ENCODE data around the gene CIP2A.

The CIP2A gene

GRCh38 chr3:108513961-108514360, 75.3 kb downstream of the CIP2A start:
- H3K4me1 ChIP-seq: no peaks in the 10 kb centered on the region
- no peaks in the 10 kb centered on the region for H3K9me3 ChIP-seq
- no peak overlapping the region for H3K9ac ChIP-seq
- no peaks in the 10 kb centered on the region for H3K36me3 ChIP-seq
- H3K27me3 ChIP-seq: no peaks in the 10 kb centered on the region
- no peak for TF ChIP-seq Cebpa-rat (IDR thresholded peaks at IDR 0.05)
- no peak overlapping the region for H3K4me2 ChIP-seq
- H4K20me1 ChIP-seq: no peaks in the 10 kb centered on the region
- H3K27ac ChIP-seq: no peak overlapping the region
- H3K4me3 ChIP-seq: no peak overlapping the region

- H3K27me3 ChIP-seq: no peaks in the 10 kb centered on the region
- no peak overlapping the region for H3K4me3 ChIP-seq
- TF ChIP-seq Cebpa-rat (IDR thresholded peaks at IDR 0.05): no peak
- H3K4me2 ChIP-seq: no peak overlapping the region
- no peak overlapping the region for H3K9ac ChIP-seq
- H3K4me1 ChIP-seq: no peaks in the 10 kb centered on the region
- no peaks in the 10 kb centered on the region for H3K9me3 ChIP-seq
- H3K36me3 ChIP-seq: no peaks in the 10 kb centered on the region
- no peaks in the 10 kb centered on the region for H4K20me1 ChIP-seq
- no peak overlapping the region for H3K27ac ChIP-seq
Observed at GRCh38 chr3:108512671-108513070, 76.6 kb downstream of the CIP2A start.

DNA sequence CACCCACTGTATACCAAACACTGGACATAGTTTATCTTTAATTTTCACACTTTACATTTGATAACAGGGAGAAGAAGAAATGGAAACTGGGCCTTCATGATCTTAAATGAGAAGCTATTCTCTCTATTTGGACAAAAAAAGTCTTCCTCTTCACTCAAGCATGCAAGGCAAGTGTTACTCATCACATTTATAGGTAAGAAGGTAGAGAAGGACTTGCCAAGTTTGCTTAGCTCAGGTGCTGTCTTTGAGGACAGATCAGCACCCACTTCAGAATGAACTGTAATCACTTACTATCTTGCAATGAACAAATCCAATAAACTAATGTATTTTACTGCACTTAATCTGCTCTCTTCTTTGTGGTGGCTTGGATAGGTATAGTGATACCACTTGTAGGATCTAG, 77.7 kb downstream of the CIP2A start:
- no peak overlapping the region for H3K9ac ChIP-seq
- H3K27ac ChIP-seq: no peak overlapping the region
- no peak overlapping the region for H3K4me3 ChIP-seq
- no peaks in the 10 kb centered on the region for H4K20me1 ChIP-seq
- H3K4me1 ChIP-seq: no peaks in the 10 kb centered on the region
- H3K4me2 ChIP-seq: no peak overlapping the region
- TF ChIP-seq Cebpa-rat (IDR thresholded peaks at IDR 0.05): no peak
- H3K9me3 ChIP-seq: no peaks in the 10 kb centered on the region
- H3K36me3 ChIP-seq: no peaks in the 10 kb centered on the region
- no peaks in the 10 kb centered on the region for H3K27me3 ChIP-seq

- no peak overlapping the region for H3K4me2 ChIP-seq
- no peak overlapping the region for H3K4me3 ChIP-seq
- H3K4me1 ChIP-seq: no peaks in the 10 kb centered on the region
- no peaks in the 10 kb centered on the region for H3K9me3 ChIP-seq
- no peaks in the 10 kb centered on the region for H3K36me3 ChIP-seq
- TF ChIP-seq Cebpa-rat (IDR thresholded peaks at IDR 0.05): no peak
- H3K9ac ChIP-seq: no peak overlapping the region
- no peaks in the 10 kb centered on the region for H4K20me1 ChIP-seq
- H3K27ac ChIP-seq: no peak overlapping the region
- no peaks in the 10 kb centered on the region for H3K27me3 ChIP-seq
Observed at GRCh38 chr3:108511055-108511454, 78.2 kb downstream of the CIP2A start.

GRCh38 chr3:108510496-108510895, 78.7 kb downstream of the CIP2A start, which contains the start of gene MYH15:
Gene MYH15 (minus strand): TSS chr3:108510596. CDS start chr3:108510530, 66 bp downstream.
- H3K9me3 ChIP-seq: no peaks in the 10 kb centered on the region
- no peak within 1 kb of the TSS for H3K4me3 ChIP-seq
- no peak within 1 kb of the TSS for H3K9ac ChIP-seq
- no peak within 1 kb of the TSS for H3K4me2 ChIP-seq
- no peaks in the 10 kb centered on the region for H3K4me1 ChIP-seq
- H3K27me3 ChIP-seq: no peaks in the 10 kb centered on the region
- no peak within 1 kb of the TSS for H3K27ac ChIP-seq
- TF ChIP-seq Cebpa-rat (IDR thresholded peaks at IDR 0.05): no peak
- no peaks in the 10 kb centered on the region for H4K20me1 ChIP-seq
- H3K36me3 ChIP-seq: no peaks in the 10 kb centered on the region

GRCh38 chr3:108509871-108510270, 79.4 kb downstream of the CIP2A start:
- Histone ChIP-seq H3K9me3 (no peaks in the 10 kb centered on the region), H4K20me1 (no peaks in the 10 kb centered on the region), H3K27ac (no peak overlapping the region), H3K36me3 (no peaks in the 10 kb centered on the region), H3K9ac (no peak overlapping the region), H3K4me3 (no peak overlapping the region), H3K27me3 (no peaks in the 10 kb centered on the region), H3K4me2 (no peak overlapping the region), H3K4me1 (no peaks in the 10 kb centered on the region)
- TF ChIP-seq Cebpa-rat (IDR thresholded peaks at IDR 0.05): no peak

- H3K4me2 ChIP-seq: no peak overlapping the region
- no peaks in the 10 kb centered on the region for H3K36me3 ChIP-seq
- no peaks in the 10 kb centered on the region for H3K27me3 ChIP-seq
- no peak overlapping the region for H3K27ac ChIP-seq
- H3K4me1 ChIP-seq: no peaks in the 10 kb centered on the region
- H3K9ac ChIP-seq: no peak overlapping the region
- no peaks in the 10 kb centered on the region for H4K20me1 ChIP-seq
- H3K4me3 ChIP-seq: no peak overlapping the region
- TF ChIP-seq Cebpa-rat (IDR thresholded peaks at IDR 0.05): no peak
- no peaks in the 10 kb centered on the region for H3K9me3 ChIP-seq
Observed at GRCh38 chr3:108509263-108509662, 80.0 kb downstream of the CIP2A start.

GRCh38 chr3:108507902-108508301, 81.3 kb downstream of the CIP2A start:
- Histone ChIP-seq H4K20me1 (no peaks in the 10 kb centered on the region), H3K27ac (no peak overlapping the region), H3K9ac (no peak overlapping the region), H3K36me3 (no peaks in the 10 kb centered on the region), H3K4me3 (no peak overlapping the region), H3K27me3 (no peaks in the 10 kb centered on the region), H3K4me1 (no peaks in the 10 kb centered on the region), H3K4me2 (no peak overlapping the region), H3K9me3 (no peaks in the 10 kb centered on the region)
- no peak for TF ChIP-seq Cebpa-rat (IDR thresholded peaks at IDR 0.05)

- H3K36me3 ChIP-seq: no peaks in the 10 kb centered on the region
- H3K4me3 ChIP-seq: no peak overlapping the region
- no peaks in the 10 kb centered on the region for H4K20me1 ChIP-seq
- H3K9me3 ChIP-seq: no peaks in the 10 kb centered on the region
- no peaks in the 10 kb centered on the region for H3K27me3 ChIP-seq
- H3K4me2 ChIP-seq: no peak overlapping the region
- no peak overlapping the region for H3K9ac ChIP-seq
- no peak for TF ChIP-seq Cebpa-rat (IDR thresholded peaks at IDR 0.05)
- H3K27ac ChIP-seq: no peak overlapping the region
- H3K4me1 ChIP-seq: no peaks in the 10 kb centered on the region
Observed at GRCh38 chr3:108505811-108506210, 83.4 kb downstream of the CIP2A start.

- H3K27ac ChIP-seq: no peak overlapping the region
- no peaks in the 10 kb centered on the region for H4K20me1 ChIP-seq
- no peak overlapping the region for H3K9ac ChIP-seq
- TF ChIP-seq Cebpa-rat (IDR thresholded peaks at IDR 0.05): no peak
- H3K4me2 ChIP-seq: no peak overlapping the region
- H3K9me3 ChIP-seq: no peaks in the 10 kb centered on the region
- no peaks in the 10 kb centered on the region for H3K27me3 ChIP-seq
- no peaks in the 10 kb centered on the region for H3K36me3 ChIP-seq
- H3K4me3 ChIP-seq: no peak overlapping the region
- H3K4me1 ChIP-seq: no peaks in the 10 kb centered on the region
Observed at GRCh38 chr3:108503722-108504121, 85.5 kb downstream of the CIP2A start.

DNA sequence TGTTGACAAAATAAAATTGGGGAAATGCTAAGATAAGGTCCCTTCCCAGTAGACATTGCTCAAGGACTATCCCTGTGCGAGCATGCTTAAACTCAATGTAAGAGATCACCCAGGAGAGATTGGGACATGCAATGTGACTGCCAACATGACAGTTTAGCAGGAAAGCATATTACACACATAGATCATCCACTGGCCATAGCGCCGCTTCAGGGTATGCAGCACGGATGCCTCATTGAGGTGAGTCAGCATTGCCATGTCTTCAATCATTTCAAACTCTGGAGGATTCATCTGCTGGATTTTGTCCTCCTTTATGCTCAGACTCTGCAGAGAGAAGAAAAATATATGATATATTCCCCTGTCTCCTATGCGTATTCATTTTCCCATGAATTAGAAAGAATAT, 87.7 kb downstream of the CIP2A start:
- no peaks in the 10 kb centered on the region for H3K27me3 ChIP-seq
- H3K36me3 ChIP-seq: no peaks in the 10 kb centered on the region
- no peaks in the 10 kb centered on the region for H4K20me1 ChIP-seq
- no peaks in the 10 kb centered on the region for H3K9me3 ChIP-seq
- no peak for TF ChIP-seq Cebpa-rat (IDR thresholded peaks at IDR 0.05)
- no peak overlapping the region for H3K4me3 ChIP-seq
- no peak overlapping the region for H3K27ac ChIP-seq
- no peaks in the 10 kb centered on the region for H3K4me1 ChIP-seq
- no peak overlapping the region for H3K4me2 ChIP-seq
- no peak overlapping the region for H3K9ac ChIP-seq
